ENCODE data around the gene ZDHHC8.

Gene ZDHHC8

DNA sequence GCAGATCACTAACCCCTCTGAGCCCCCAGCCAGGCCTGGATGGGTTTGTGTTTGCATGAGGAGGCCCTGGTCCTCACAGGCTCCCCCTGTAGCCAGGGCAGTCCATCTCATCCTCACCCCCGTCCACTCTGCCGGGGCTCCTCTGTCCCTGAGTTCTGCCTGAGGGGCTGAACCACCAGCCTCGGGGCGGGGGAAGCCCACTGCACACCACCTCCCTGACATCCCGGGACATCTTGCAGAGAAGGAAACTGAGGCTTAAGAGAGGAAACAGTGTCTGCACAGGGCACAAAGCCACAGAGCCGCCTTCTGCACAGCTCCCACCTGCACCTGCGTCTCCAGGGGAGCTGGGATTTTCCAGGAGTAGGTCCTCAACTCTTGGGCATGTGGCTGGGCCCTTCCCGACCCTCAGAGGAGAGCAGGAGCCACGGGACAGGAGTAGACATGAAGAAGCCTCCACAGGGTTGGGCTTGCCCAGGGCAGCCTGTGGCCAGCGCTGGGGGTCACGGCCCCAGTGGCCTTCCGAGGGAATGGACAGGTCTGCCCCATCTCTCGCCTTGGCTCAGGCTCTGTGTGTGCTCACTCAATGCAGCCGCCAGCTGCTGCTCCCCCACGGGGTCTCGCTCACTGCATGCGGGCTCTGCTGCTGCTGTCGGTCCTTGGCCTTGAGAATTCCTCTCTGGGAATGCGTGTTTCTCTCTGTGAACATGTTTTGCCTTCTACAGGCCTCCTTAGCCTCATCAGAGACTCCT, 64.7 kb downstream of the ZDHHC8 start:
- DNase-seq (ENCODE audit: low read depth) = no peak

Measured in non-pigmented ciliary epithelial cell (primary cell).